Adrenal gland (tissue), 12 donors: Measurements from ENCODE around the gene SSH2. TPM values are rescaled to one million over a fixed set of nuclear protein-coding genes. Genes with fewer than 3 reads are reported as not detected.

Experiments
- DNase-seq, 7 donors: peaks; one replicate each; pipeline ENCODE4 v3.0.0-alpha.2; 2019 to 2020
- H3K27ac ChIP-seq, 5 donors: fragments of 200-600 bp; sonication (generic) in 4 of 5; 1 replicate in 3 of 5; 2 replicates in 2 of 5; pipeline versions ENCODE4 v1.5.1 to v1.8.0; 2016 to 2020; ENCODE audit warnings: mild to moderate bottlenecking in 1 of 5
- H3K27me3 ChIP-seq: fragments of 200-600 bp; 2 replicates; pipeline ENCODE4 v1.8.0; 2021
- H3K36me3 ChIP-seq, 2 donors: fragments of 200-600 bp; replicated peaks in 1 of 2; 1 replicate in 1 of 2; 2 replicates in 1 of 2; pipeline versions ENCODE4 v1.5.1 to v1.8.0; 2018 to 2022
- H3K4me1 ChIP-seq, 2 donors: fragments of 200-600 bp; replicated peaks in 1 of 2; 1 replicate in 1 of 2; 2 replicates in 1 of 2; pipeline versions ENCODE4 v1.5.1 to v1.8.0; 2018 to 2021
- H3K4me3 ChIP-seq, 4 donors: fragments of 200-600 bp; sonication (generic) in 3 of 4; one replicate each; pipeline ENCODE4 v1.5.1; 2016 to 2018
- H3K9me3 ChIP-seq, 3 donors: fragments of 200-600 bp; sonication (generic) in 1 of 3; replicated peaks in 1 of 3; 1 replicate in 2 of 3; 2 replicates in 1 of 3; pipeline versions ENCODE4 v1.5.1 to v1.8.0; 2016 to 2021
- CTCF ChIP-seq, 6 experiments: fragments of 450-650 bp in 4 of 6; fragments of 200-600 bp in 2 of 6; sonication (generic) in 1 of 6; IDR thresholded peaks; 1 replicate in 5 of 6; 2 replicates in 1 of 6; pipeline versions ENCODE4 v1.5.1 to v1.8.0; 2016 to 2021; ENCODE audit warnings: antibody characterized with exemption in 6 of 6, mild to moderate bottlenecking in 2 of 6, moderate library complexity in 1 of 6
- POLR2A ChIP-seq, 2 donors: fragments of 450-650 bp; IDR thresholded peaks; one replicate each; pipeline ENCODE4 v1.6.1; 2017; ENCODE audit warnings: antibody characterized with exemption in 2 of 2, mild to moderate bottlenecking in 2 of 2, moderate library complexity in 1 of 2
- WGBS, 4 donors: extraction: QIAGEN DNeasy Blood & Tissue Kit in 2 of 4; methylation state at CpG; one replicate each; pipeline versions ENCODE4 v1.1.5 to v1.1.7; 2013 to 2017; 5-methylcytosine and 5-hydroxymethylcytosine counted together
- intact Hi-C, 2 donors: fragments of 100-400 bp; cut with DNase I; formaldehyde crosslinking; loops; one replicate each; pipeline versions ENCODE4 v1.14.1 to v1.15.0; 2022 to 2023
- polyA plus RNA-seq, 3 donors: library from polyadenylated mRNA; stranded (reverse); fragments of 200-250 nt in 2 of 3; fragments of 350-450 nt in 1 of 3; fragmentation: Illumina TruSeq in 1 of 3; extraction: RNeasy Lipid Tissue Mini Kit (QIAGEN cat#74804) in 1 of 3; gene quantifications; one replicate each; pipeline ENCODE4 v1.2.3, GENCODE V29; 2013 to 2014
- total RNA-seq, 9 donors: library from RNA; depleted of rRNA in 4 of 9; stranded (reverse); fragments of >200 nt in 4 of 9; fragments of 120-200 nt in 1 of 9; fragmentation: NEBNext Ultra II Directional in 1 of 9; extraction: Animal tissue kit (Norgen Biotek cat#: 25700) in 1 of 9; gene quantifications; one replicate each; pipeline versions ENCODE4 v1.1.0 to v1.2.4, GENCODE V29; 2013 to 2023
- donor health status: healthy with polysubstance abuse.
- donor health status: Bipolar disorder and iron deficiency.
- donor health status: DM: yes; HTN: yes; CAD: no.
- donor health status: DM: no; HTN: no; CAD: no.
- donor health status: DM: no; HTN: no; CAD: no.
- donor health status: DM: yes; HTN: yes; CAD: no.

SSH2 gene
- total and polyA plus RNA-seq, 12 donors = 7.6 to 35.8 (median 20.8) TPM

- intact Hi-C loops = no loop called here
- Histone ChIP-seq H3K4me1 (peaks cover 41 to 50% of the 10 kb centered on the region in 2 donors), H3K27ac (peak overlapping the region in 4 of 5 donors; percentile 60 to 89 (median 66)), H3K4me3 (peak overlapping the region in 2 of 4 donors; percentile 80 to 87), H3K27me3 (no peaks in the 10 kb centered on the region), H3K36me3 (peaks cover 0 to 2% of the 10 kb centered on the region in 2 donors), H3K9me3 (no peaks in the 10 kb centered on the region)
- WGBS, 4 donors = 33 to 44% (median 36%) methylated on average over 4 to 8 of the region's 8 CpGs
- peak in 1 of 7 donors; percentile 18 for DNase-seq
- TF ChIP-seq POLR2A (IDR thresholded peaks at IDR 0.05) (no peak), CTCF (IDR thresholded peaks at IDR 0.05) (no peak)
Measured at GRCh38 chr17:29588017-29588561, 341.9 kb downstream of the SSH2 start.

- no peaks in the 10 kb centered on the region for H3K9me3 ChIP-seq
- no peaks in the 10 kb centered on the region for H3K27me3 ChIP-seq
- H3K4me3 ChIP-seq = peak overlapping the region in 1 of 4 donors; percentile 87
- peaks cover 38 to 47% of the 10 kb centered on the region in 2 donors for H3K4me1 ChIP-seq
- intact Hi-C loops = no loop called here
- WGBS, 4 donors = 82 to 88% (median 88%) methylated on average over 4 to 6 of the region's 6 CpGs
- H3K36me3 ChIP-seq = peaks cover 0 to 7% of the 10 kb centered on the region in 2 donors
- DNase-seq = peak in 2 of 7 donors; percentile 18 to 20
- TF ChIP-seq POLR2A (IDR thresholded peaks at IDR 0.05) (no peak), CTCF (IDR thresholded peaks at IDR 0.05) (no peak)
- H3K27ac ChIP-seq = peak overlapping the region in 1 of 5 donors; percentile 89
Measured at GRCh38 chr17:29587591-29587990, 342.4 kb downstream of the SSH2 start.

- Histone ChIP-seq H3K27ac (peak overlapping the region in 2 of 5 donors; percentile 5 to 52), H3K9me3 (no peaks in the 10 kb centered on the region), H3K4me3 (no peak overlapping the region), H3K36me3 (peaks cover 0 to 14% of the 10 kb centered on the region in 2 donors), H3K4me1 (peaks cover 31 to 40% of the 10 kb centered on the region in 2 donors), H3K27me3 (no peaks in the 10 kb centered on the region)
- 68 to 76% (median 74%) methylated on average over 6 to 9 of the region's 9 CpGs for WGBS, 4 donors
- intact Hi-C loops = no loop called here
- DNase-seq = peak in 1 of 7 donors; percentile 19
- no peak for TF ChIP-seq POLR2A (IDR thresholded peaks at IDR 0.05)
- no peak for TF ChIP-seq CTCF (IDR thresholded peaks at IDR 0.05)
Measured at GRCh38 chr17:29586676-29587469, 343.2 kb downstream of the SSH2 start.

- H3K4me3 ChIP-seq = peak overlapping the region in 1 of 4 donors; percentile 26
- H3K4me1 ChIP-seq = peaks cover 15 to 24% of the 10 kb centered on the region in 2 donors
- DNase-seq = peak in 3 of 7 donors; percentile 18 to 28 (median 23)
- intact Hi-C loops = no loop called here
- 64 to 80% (median 73%) methylated on average over 5 to 8 of the region's 8 CpGs for WGBS, 4 donors
- H3K36me3 ChIP-seq = peaks cover 0 to 15% of the 10 kb centered on the region in 2 donors
- H3K27ac ChIP-seq = peak overlapping the region in 3 of 5 donors; percentile 16 to 73 (median 60)
- TF ChIP-seq POLR2A (IDR thresholded peaks at IDR 0.05) = peak in 1 of 2 donors; percentile 36
- no peak for TF ChIP-seq CTCF (IDR thresholded peaks at IDR 0.05)
- H3K27me3 ChIP-seq = no peaks in the 10 kb centered on the region
- no peaks in the 10 kb centered on the region for H3K9me3 ChIP-seq
Measured at GRCh38 chr17:29585080-29585751, 344.8 kb downstream of the SSH2 start.
